ENCODE results near the gene PPM1L. TPM values are rescaled to one million over a fixed set of nuclear protein-coding genes. Genes with fewer than 3 reads are reported as not detected.

Gene PPM1L
- total RNA-seq, 1 donor, result 0.86 TPM

DNA sequence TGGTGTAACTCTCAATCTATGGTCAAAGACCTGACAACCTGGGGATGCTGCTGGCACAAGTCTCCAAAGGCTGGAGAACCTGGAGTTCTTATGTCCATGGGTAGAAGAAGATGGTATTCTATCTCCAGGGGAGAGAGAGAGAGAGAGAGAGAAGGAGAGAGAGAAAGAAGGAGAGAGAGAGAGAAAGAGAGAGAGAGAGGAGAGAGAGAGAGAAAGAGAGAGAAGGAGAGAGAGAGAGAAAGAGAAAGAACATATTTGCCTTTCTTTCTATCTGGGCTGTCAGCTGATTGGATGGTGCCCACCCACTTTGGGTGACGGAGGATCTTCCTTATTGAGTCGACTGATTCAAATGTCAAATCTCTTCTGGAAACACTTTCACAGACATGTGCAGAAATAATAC lies 84.6 kb downstream of the PPM1L start:
- TF ChIP-seq, protein P1, sequence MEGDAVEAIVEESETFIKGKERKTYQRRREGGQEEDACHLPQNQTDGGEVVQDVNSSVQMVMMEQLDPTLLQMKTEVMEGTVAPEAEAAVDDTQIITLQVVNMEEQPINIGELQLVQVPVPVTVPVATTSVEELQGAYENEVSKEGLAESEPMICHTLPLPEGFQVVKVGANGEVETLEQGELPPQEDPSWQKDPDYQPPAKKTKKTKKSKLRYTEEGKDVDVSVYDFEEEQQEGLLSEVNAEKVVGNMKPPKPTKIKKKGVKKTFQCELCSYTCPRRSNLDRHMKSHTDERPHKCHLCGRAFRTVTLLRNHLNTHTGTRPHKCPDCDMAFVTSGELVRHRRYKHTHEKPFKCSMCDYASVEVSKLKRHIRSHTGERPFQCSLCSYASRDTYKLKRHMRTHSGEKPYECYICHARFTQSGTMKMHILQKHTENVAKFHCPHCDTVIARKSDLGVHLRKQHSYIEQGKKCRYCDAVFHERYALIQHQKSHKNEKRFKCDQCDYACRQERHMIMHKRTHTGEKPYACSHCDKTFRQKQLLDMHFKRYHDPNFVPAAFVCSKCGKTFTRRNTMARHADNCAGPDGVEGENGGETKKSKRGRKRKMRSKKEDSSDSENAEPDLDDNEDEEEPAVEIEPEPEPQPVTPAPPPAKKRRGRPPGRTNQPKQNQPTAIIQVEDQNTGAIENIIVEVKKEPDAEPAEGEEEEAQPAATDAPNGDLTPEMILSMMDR (IDR thresholded peaks at IDR 0.05; ENCODE audit: insufficient read depth, low read depth, low read length), result no peak
- H3K4me3 ChIP-seq (ENCODE audit: low read depth, low read length), result no peak overlapping the region
- DNase-seq (ENCODE audit: low read depth), result no peak

DNA sequence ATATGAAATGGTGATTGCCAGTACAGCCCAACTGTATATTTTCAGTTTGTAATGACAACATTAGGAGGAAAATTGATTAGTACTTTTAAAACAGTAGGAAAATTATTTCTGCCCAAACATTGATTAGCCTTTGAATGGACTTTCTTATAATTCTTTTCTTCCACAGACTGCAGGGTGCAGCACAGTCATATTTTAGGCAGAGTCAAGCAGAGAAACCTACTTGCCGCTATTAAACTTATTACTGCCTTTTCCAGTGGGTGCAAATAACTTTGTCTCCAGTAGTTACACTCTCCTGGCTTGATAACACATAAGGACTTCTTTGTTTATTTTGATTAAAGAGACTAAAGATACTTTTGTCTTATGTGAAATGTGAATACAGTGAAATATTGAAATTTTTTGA lies 85.4 kb downstream of the PPM1L start:
- TF ChIP-seq, protein P1 (IDR thresholded peaks at IDR 0.05; ENCODE audit: insufficient read depth, low read depth, low read length), result no peak
- H3K4me3 ChIP-seq (ENCODE audit: low read depth, low read length), result no peak overlapping the region
- no peak for DNase-seq (ENCODE audit: low read depth)

DNA sequence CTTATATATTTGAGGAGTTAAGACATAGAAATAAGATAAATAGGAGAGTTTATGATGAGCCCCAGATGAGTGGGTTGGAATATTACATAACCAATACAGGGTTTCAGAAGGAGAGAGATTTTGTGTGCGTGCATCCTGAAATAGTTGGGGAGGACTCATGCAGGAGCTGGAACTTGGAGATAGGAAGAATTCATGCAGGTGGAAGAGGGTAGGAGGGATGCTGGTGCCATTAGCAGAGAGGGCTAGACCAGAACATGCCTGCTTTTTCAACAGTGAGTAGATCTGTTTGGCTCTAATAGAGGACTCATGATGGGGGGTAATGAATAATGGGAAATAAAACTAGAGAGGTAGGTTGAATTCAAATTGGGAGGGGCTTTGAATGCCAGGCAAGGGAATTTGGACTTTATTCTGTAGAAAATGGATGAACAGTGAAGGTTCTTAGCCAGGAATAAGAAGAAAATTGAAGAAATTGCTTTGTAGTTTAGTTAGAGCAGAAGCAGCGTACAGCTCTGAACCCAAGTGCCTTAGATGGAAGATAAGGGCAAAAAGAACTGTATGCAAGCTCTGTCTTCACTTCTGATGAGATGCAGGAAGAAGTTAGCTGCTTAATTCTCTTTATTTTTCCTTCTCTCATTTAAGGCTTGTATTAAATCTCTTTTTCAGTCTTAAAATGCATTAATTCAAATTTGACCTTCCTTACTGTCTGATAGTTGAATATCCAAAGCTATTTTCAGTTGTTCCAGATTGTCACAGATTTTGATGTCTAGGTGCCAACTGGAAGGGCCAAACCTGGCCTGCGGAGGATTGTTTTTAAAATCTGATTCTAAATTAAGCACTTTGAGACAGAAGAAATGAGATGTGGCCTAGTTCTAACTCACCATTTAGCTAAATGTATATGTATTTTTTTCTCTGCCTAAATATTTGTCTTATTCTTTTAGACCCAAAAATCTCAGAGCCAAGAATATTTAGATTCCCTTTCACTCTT lies 86.3 kb downstream of the PPM1L start:
- no peak for DNase-seq (ENCODE audit: low read depth)
- H3K4me3 ChIP-seq (ENCODE audit: low read depth, low read length), result no peak overlapping the region
- TF ChIP-seq, protein P1 (IDR thresholded peaks at IDR 0.05; ENCODE audit: insufficient read depth, low read depth, low read length), result no peak

DNA sequence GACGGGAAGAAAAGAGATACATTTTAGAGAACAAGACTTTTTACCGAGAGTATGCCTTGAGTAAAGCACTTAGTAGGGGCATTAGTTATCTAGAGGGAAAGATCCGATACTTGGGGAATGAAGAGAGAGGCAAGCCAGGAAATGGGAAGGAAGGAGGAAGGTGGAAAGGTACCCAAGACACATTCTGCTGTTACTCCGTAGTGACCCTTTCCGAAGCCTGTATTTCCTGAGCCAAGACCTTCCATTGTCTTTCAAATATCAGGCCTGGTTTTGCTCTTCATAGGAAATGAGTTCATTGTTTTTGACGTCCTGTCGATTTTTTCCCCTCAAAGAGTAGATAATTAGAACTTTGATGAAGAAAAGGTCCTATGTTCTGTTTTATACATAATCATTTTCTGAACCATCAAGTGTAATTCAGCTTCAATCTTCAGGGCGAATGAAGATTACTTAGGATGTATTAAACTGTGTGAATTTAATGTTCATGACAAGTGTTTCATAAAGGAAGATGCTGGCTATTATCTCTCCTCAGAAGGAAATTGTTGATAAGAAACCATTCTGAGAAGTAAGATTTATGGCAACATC lies 95.7 kb downstream of the PPM1L start:
- TF ChIP-seq, protein P1 (IDR thresholded peaks at IDR 0.05; ENCODE audit: insufficient read depth, low read depth, low read length), result no peak
- DNase-seq (ENCODE audit: low read depth), result no peak

DNA sequence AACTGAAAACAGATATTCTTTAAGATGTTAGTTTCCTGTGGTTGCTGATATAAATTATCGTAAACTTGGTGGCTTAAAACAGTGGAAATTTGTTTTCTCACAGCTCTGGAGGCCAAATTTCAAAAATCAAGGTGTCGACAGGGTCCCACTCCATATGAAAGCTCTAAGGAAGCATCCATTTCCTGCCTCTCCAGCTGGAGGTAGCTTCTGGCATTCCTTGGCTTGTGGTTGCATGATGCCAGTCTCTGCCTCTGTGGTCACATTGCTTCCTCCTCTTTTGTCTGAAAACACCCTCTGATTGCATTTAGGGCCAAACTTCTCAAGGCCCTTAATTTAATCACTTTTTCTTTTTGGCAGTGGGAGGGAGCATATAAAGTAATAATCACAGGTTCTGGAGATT lies 96.8 kb downstream of the PPM1L start:
- DNase-seq (ENCODE audit: low read depth), result no peak
- TF ChIP-seq, protein P1 (IDR thresholded peaks at IDR 0.05; ENCODE audit: insufficient read depth, low read depth, low read length), result no peak

More for the DNA sequence above, 95.7 kb downstream of the PPM1L start:
- H3K4me3 ChIP-seq (ENCODE audit: low read depth, low read length), result no peak overlapping the region

DNA sequence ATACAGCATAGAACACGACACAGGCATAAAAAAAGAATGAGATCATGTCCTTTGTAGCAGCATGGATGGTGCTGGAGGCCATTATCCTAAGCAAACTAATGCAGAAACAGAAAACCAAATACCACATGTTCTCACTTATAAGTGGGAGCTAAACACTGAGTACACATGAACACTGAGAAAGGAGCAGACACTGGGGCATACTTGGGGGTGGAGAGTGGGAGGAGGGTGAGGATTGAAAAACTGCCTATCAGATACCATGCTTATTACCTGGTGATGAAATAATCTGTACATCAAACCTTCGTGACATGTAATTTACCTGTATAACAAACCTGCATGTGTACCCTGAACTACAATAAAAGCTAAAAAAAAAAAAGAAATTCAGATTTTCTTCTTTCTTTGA lies 100.4 kb downstream of the PPM1L start:
- DNase-seq (ENCODE audit: low read depth), result no peak
- TF ChIP-seq, protein P1 (IDR thresholded peaks at IDR 0.05; ENCODE audit: insufficient read depth, low read depth, low read length), result no peak
- H3K4me3 ChIP-seq (ENCODE audit: low read depth, low read length), result no peak overlapping the region

More for the DNA sequence above, 96.8 kb downstream of the PPM1L start:
- no peak overlapping the region for H3K4me3 ChIP-seq (ENCODE audit: low read depth, low read length)

Measured in fibroblast of villous mesenchyme (primary cell).